RWPE1 (cell line): ENCODE results near the gene ACVRL1.

Source experiments
- CTCF ChIA-PET: fragments of 350-600 bp; sonication (Branson Sonifier 250); formaldehyde crosslinking; extraction: SDS; loops from one replicate; lab custom pipeline; 2021; lab: Yijun Ruan, JAX
- POLR2A ChIA-PET: fragments of 400-600 bp; formaldehyde crosslinking; extraction: SDS; loops from one replicate; lab custom pipeline; 2020; ENCODE audit warnings: antibody characterized with exemption; ENCODE audit not compliant: low non-redundant PET; lab: Yijun Ruan, JAX
- DNase-seq: peaks from one replicate; pipeline ENCODE4 v3.0.0; 2012; ENCODE audit warnings: low spot score
- H3K27ac ChIP-seq: fragments of 450-650 bp; 2 replicates; pipeline ENCODE4 v1.5.1; 2017
- CTCF ChIP-seq: fragments of 450-650 bp; conservative IDR thresholded peaks from 2 replicates; pipeline ENCODE4 v1.5.1; 2017; ENCODE audit warnings: low read depth, mild to moderate bottlenecking

ACVRL1 gene

GRCh38 chr12:51923506-51924365, 16.4 kb downstream of the ACVRL1 start:
- no peak for DNase-seq
- CTCF ChIA-PET = interaction anchor here (0.6 to 1.3 kb wide), 4 partner anchors 41 to 529 kb away, joined by 3 read pairs; no protein-coding TSS in a partner anchor
- TF ChIP-seq CTCF = peak; percentile 49
- POLR2A ChIA-PET = no interaction called here
- H3K27ac ChIP-seq = no peak overlapping the region

- CTCF ChIA-PET = interaction anchor here (0.7 kb wide), 1 partner anchor 40 kb away, joined by 3 read pairs; no protein-coding TSS in a partner anchor
Measured at GRCh38 chr12:51924551-51925319, 17.4 kb downstream of the ACVRL1 start.

GRCh38 chr12:51925346-51926063, 18.2 kb downstream of the ACVRL1 start:
- DNase-seq = no peak
- no peak for TF ChIP-seq CTCF
- H3K27ac ChIP-seq = no peak overlapping the region
- CTCF ChIA-PET = interaction anchor here (0.6 kb wide), 1 partner anchor 198 kb away, joined by 3 read pairs; no protein-coding TSS in a partner anchor
- POLR2A ChIA-PET = no interaction called here

More at GRCh38 chr12:51924551-51925319, 17.4 kb downstream of the ACVRL1 start:
- no peak overlapping the region for H3K27ac ChIP-seq
- no peak for TF ChIP-seq CTCF
- no peak for DNase-seq
- POLR2A ChIA-PET = no interaction called here

GRCh38 chr12:51926064-51926632, 18.8 kb downstream of the ACVRL1 start:
- CTCF ChIA-PET = interaction anchor here (0.6 to 1.7 kb wide), 3 partner anchors 11 to 807 kb away, joined by 3 to 5 read pairs (median 3); no protein-coding TSS in a partner anchor
- no peak for TF ChIP-seq CTCF
- no peak overlapping the region for H3K27ac ChIP-seq
- no peak for DNase-seq
- POLR2A ChIA-PET = interaction anchor here (0.6 kb wide), 1 partner anchor 55 kb away, joined by 3 read pairs; no protein-coding TSS in a partner anchor

GRCh38 chr12:51926718-51927117, 19.4 kb downstream of the ACVRL1 start:
- H3K27ac ChIP-seq = no peak overlapping the region
- TF ChIP-seq CTCF = peak; percentile 28
- ChIA-PET POLR2A (interaction anchor here (0.6 kb wide), 1 partner anchor 54 kb away, joined by 3 read pairs; no protein-coding TSS in a partner anchor), CTCF (interaction anchor here (0.6 to 1.7 kb wide), 2 partner anchors 10 to 806 kb away, joined by 3 to 5 read pairs; no protein-coding TSS in a partner anchor)
- DNase-seq = peak; percentile 57
